Dermis blood vessel endothelial cell (primary cell): ENCODE measurements around the gene HIGD1A. TPM values are rescaled to one million over a fixed set of nuclear protein-coding genes. Genes with fewer than 3 reads are reported as not detected.

ENCODE experiments used
- DNase-seq: peaks from one replicate; pipeline ENCODE4 v3.0.0; 2010
- total RNA-seq: library from RNA; depleted of rRNA; stranded (reverse); fragments of >200 nt; gene quantifications from 2 replicates; pipeline ENCODE4 v1.2.3, GENCODE V29; 2014

HIGD1A gene
- total RNA-seq, 1 donor from 2014 or later, result 112 TPM

DNA sequence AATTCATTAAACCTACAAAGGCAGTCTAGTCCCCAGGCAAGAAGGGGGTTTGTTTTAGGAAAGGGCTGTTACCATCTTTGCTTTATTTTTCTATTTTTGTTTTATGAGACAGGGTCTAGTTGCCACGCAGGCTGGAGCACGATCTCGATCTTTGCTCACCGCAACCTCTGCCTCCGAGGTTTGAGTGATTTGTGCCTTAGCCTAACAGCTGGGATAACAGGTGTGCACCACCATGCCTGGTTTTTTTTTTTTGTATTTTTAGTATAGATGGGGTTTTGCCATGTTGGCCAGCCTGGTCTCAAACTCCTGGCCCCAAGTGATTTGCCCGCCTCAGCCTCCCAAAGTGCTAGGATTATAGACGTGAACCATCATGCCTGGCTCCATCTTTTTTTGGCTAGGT lies 4.9 kb downstream of the HIGD1A start:
- DNase-seq, result no peak

DNA sequence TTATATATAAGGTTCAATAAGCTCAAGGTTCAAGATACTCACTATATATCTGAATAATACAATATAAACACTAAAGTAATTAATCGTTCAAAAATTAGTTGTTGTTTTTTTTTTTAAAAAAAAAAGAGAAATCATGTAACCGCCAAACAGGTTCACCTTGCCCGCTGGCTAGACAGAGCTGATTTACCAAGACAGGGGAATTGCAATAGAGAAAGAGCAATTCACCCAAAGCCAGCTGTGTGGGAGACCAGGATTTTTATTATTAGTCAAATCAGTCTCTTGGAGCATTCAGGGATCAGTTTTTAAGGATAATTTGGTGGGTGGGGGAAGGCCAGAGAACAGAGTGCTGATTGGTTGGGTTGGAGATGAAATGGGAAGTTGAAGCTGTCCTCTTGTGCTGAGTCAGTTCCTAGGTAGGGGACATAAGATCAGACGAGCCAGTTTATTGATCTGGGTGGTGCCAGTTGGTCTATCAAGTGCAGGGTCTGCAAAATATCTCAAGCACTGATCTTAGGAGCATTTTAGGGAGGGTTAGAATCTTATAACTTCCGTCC lies 7.9 kb downstream of the HIGD1A start:
- no peak for DNase-seq

- DNase-seq, result no peak
Observed at GRCh38 chr3:42795621-42796181, 8.6 kb downstream of the HIGD1A start.

GRCh38 chr3:42790714-42791229 lies 13.5 kb downstream of the HIGD1A start:
- DNase-seq, result no peak

DNA sequence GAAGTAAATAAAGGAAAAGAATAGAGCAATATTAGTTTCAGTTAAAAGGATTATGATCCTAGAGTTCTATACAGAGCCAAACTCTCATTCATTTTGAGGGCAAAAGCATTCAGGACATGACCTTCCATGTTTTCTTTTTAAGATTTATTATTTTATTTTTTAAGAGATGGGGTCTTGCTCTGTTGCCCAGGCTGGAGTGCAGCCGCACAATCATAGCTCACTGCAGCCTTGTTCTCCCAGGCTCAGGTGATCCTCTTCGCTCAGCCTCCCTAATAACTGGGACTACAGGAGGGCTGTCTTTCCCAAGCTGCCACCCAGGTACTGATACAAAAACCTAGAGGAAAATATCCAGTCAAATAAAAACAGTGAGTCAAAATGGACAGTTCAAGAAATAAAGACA lies 17.7 kb downstream of the HIGD1A start:
- DNase-seq, result no peak

DNA sequence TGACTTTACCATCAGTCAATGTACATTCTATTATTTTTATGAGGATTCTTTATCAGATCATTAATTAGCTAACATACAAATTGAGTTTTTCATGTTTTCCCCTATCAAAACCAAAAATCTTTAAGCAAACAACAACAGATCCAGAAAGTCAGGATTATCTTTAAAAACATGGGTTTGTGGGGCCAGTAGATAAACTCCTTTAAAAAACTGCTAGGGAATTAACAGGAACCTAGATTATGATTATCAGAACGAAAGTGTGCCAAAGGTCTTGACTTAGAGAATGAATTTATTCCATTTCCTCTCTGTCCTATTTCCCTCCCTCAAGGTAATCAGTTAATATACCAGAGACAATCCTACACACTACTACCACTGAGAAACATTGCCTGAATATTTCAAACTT lies 18.1 kb downstream of the HIGD1A start:
- no peak for DNase-seq

DNA sequence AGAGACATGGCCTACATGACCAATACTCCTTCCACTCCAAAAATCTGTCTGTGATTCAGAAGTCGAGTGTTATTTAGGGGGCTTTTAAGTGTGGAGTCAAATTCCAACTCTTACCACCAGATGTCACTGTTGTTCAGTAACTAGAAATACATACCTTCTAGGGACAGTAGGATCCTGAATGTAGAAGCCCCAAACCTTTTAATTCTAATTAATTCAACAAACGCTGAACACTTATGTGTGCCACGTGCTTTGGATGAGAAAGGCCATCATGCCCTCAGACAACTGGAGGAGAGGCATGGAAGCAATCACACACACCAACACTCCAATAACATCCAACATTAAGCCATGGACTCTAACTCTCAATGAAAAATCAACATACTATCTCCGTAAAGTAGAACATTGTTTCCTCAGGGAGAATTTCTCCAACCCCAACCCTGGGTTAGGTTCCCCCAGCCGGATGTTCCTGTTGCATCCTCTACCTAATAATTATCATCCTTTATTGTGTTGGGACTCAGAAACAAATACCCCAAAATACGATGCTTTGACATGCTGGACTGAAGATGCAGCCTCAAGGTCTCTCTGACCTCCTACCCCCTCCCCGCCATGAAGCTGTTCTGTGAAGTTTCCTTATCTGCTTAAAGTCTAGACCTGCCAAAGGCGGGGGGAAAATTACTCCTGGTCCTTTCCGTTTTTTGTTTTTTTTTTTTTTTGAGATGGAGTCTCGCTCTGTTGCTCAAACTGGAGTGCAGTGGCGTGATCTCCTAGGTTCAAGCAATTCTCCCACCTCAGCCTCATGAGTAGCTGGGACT lies 23.2 kb downstream of the HIGD1A start:
- DNase-seq, result peak; percentile 89

- no peak for DNase-seq
Observed at GRCh38 chr3:42780398-42780797, 23.9 kb downstream of the HIGD1A start.

DNA sequence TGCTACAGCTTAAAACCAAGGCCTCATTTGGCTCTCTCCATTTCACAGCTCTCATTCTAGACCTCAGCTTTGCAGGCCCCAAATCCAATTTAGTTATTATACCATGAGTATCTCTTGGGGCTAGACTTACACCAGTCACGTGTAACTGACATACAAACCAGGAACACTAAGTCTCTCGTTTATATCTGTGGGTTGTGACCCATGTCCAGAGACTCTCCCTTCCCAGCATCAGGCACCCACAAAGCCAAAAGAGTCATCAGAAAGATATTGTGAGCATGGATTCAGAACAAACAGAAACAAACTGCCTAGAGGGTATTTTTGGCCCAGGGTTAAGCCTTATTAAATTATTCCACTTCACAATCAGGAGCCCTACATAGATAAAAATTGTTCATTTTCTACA lies 25.6 kb downstream of the HIGD1A start:
- no peak for DNase-seq

DNA sequence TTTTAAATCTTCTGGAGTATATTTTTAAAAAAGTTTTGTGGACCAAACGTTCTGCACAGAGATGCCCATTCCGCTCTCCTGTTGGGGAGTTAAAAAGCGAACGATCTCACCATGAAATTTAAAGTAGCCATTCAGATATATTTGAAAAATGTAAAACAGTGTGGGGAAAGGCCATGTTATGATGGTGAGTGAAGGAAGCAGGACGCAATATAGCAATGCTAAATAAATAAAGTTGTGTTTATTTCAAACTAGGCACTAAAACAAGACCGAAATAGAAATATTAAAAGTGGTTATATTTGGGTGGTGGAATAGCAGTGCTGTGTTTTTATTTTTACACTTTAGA lies 30.9 kb downstream of the HIGD1A start:
- no peak for DNase-seq

DNA sequence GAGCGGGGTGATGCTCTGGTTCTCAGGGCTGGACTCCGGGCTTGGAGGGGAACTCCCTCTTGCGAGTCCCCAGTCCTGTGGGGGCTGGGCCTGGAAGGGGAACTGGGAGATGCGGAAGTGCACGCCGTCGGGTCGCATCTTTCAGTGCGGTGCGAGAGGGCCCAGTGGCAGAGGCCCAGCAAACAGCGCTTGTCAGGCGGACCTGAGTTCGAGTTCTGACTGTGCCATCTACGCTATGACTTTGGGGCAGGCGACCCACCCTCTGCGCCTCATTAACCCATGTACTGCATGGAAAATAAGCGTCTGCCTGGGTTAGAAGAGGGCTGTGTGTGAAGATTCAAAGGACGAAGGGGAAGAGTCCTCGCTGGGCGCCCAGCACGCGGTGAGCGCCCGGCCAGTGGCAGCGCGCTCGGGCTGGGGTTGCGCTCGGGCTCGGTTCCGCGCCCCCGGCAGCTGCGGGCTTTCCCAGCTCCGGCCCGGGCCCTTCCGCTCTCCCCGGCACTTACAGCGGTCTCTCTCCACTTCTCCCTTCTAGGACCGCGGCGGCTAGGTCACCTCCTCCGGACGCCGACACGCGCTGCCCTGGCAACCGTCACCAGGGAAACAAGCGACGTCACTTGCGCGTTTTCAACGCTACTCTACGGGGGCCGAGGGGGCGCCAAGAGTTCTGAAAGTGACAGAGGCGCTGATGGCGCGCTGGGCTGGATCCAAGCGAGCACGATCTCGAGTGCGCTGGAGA lies 31.5 kb downstream of the HIGD1A start, which contains the start of gene CCDC13:
CCDC13 (minus strand) TSS at position 584 of the 739 bp plus-strand sequence. CDS start 14,908 bp downstream, outside the sequence.
- DNase-seq, result peak; percentile 95

DNA sequence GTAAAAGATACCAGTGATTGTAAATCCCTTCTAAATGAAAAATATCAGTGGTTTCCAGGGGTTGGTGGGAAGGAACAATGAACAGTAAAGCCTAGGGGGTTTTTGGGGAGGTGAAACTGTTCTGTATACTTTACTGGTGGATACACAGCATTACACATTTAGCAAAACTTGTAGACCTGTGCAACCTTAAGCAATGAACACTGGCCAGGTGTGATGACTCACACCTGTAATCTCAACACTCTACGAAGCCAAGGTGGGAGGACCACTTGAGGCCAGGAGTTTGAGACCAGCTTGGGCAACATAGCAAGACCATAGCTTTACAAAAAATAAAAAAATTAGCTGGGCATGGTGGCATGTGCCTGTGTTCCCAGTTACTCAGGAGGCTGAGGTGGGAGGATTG lies 33.0 kb downstream of the HIGD1A start:
- DNase-seq, result no peak

DNA sequence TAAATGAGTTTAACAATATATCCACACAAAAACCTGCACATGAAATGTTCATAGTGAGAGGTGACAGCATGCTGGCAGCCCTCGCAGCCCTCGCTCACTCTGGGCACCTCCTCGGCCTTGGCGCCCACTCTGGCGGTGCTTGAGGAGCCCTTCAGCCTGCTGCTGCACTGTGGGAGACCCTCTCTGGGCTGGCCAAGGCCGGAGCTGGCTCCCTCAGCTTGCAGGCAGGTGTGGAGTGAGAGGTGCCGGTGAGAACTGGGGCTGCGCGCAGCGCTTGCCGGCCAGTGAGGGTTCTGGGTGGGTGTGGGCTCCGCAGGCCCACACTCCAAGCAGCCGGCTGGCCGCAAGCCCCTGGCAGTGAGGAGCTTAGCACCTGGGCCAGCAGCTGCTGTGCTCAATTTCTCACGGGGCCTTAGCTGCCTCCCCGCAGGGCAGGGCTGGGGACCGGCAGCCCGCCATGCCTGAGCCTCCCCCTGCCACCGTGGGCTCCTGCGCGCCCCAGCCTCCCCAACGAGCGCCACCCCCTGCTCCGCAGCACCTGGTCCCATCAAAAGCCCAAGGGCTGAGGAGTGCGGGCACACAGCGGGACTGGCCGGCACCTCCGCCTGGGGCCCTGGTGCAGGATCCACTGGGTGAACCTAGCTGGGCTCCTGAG lies 34.7 kb downstream of the HIGD1A start:
- no peak for DNase-seq

GRCh38 chr3:42764561-42765295 lies 39.6 kb downstream of the HIGD1A start:
- no peak for DNase-seq

DNA sequence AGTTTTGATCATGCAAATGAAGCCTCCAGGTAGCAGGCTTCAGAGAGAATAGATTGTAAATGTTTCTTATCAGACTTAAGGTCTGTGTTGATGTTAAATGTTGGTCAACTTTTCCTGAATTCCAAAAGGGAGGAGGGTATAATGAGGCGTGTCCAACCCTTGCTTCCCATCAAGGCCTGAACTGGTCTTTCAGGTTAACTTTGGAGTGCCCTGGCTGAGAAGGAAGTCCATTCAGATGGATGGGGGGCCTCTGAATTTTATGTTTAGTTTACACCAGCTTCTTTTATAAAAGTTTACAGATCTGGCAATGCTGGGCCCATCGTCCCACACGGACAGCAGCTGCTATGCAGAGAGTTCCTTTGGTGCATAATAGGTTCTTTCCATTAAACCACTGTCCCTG lies 40.2 kb downstream of the HIGD1A start:
- no peak for DNase-seq

GRCh38 chr3:42763021-42763420 lies 41.3 kb downstream of the HIGD1A start:
- no peak for DNase-seq

- no peak for DNase-seq
Observed at GRCh38 chr3:42762046-42762724, 42.1 kb downstream of the HIGD1A start.

- DNase-seq, result no peak
Observed at GRCh38 chr3:42758126-42758525, 46.2 kb downstream of the HIGD1A start.

DNA sequence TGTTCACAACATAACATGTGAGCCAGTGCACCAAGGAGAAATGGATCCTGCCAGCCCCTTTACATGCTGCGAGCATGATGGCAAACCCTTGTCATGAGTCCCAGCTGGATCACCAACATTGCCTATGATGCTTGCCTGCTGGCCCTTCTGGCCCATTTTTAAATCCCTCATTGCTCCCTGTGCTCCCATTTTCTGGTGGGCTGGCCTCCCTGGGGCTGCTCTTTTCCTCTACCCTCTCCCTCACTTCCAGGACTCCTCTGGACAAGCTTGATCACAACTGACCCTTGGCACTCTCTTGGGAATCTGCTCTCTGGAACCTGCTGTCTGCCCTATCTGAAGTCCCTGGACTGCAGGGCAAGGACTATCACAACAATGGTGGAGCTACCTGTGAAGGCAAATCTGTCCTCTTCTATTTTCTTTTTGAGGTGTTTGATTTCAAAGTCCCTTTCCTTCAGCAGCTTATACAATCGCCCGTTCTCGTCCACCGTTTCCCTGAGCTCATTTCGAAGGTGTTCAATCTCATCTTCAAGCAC lies 47.5 kb downstream of the HIGD1A start:
- no peak for DNase-seq

DNA sequence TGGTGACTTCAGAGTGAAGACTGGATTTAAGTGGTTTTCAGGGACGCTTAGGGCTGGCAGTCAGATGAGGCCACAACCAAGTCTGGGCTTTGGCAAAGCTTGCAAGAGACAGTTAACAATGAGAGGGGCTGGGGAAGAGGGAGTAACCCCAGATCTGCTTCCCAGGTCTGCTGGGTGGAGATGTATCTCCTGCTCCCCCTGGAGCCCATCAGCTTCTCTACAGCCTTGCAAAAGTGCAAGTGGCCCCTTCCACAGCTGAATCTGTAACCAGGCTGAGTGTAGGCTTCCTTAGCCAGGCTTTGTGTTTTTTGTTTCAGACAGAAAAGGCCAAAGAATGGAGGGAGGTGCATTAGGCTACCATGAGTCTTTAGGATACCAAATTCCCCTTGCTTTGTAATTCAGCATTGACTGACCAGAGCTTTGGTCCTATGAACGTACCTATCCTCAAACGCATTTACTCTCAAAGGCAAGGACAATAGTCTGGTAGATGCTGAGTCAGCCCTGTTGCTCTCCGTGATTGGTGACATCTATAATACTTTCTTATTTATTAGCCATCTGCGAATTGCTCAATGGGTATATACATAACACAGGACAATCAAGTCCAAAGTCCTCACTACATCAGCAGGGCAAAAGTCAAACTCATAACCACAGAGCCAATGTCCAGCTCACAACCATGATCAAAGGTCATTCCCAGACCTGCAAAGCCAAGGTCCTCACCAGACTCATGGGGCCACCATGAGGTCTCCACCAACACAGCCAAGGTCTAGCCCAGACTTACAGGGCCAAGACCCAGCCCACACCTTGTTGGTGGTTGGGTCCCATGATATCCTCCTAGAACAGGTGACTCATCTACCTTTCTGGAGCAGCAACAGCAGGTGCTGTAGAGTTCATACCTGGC lies 48.4 kb downstream of the HIGD1A start:
- DNase-seq, result peak; percentile 41
